Ovary (tissue), 3 donors: Measurements from ENCODE around the gene CAPN15.

Experiments used
- CTCF ChIP-seq, 3 donors: fragments of 450-650 bp in 2 of 3; fragments of 200-600 bp in 1 of 3; IDR thresholded peaks; one replicate each; pipeline versions ENCODE4 v1.5.1 to v1.8.0; 2016 to 2022; ENCODE audit warnings: antibody characterized with exemption in 3 of 3, mild to moderate bottlenecking in 1 of 3
- POLR2A ChIP-seq: fragments of 450-650 bp; IDR thresholded peaks from one replicate; pipeline ENCODE4 v1.6.1; 2017; ENCODE audit warnings: antibody characterized with exemption, mild to moderate bottlenecking, moderate library complexity
- donor health status: DM: no; HTN: no; CAD: no.

- TF ChIP-seq POLR2A (no peak), CTCF (IDR thresholded peaks at IDR 0.05) (no peak)
Measured at GRCh38 chr16:554640-555365, 27.3 kb downstream of the CAPN15 start.
